Measurements from ENCODE around the gene KLF7. TPM values are rescaled to one million over a fixed set of nuclear protein-coding genes. Genes with fewer than 3 reads are reported as not detected.
A peak's percentile ranks its signal among the peaks of the same experiment; 100 is the strongest.

Gene KLF7
- total RNA-seq, 1 donor, result 31.1 TPM

DNA sequence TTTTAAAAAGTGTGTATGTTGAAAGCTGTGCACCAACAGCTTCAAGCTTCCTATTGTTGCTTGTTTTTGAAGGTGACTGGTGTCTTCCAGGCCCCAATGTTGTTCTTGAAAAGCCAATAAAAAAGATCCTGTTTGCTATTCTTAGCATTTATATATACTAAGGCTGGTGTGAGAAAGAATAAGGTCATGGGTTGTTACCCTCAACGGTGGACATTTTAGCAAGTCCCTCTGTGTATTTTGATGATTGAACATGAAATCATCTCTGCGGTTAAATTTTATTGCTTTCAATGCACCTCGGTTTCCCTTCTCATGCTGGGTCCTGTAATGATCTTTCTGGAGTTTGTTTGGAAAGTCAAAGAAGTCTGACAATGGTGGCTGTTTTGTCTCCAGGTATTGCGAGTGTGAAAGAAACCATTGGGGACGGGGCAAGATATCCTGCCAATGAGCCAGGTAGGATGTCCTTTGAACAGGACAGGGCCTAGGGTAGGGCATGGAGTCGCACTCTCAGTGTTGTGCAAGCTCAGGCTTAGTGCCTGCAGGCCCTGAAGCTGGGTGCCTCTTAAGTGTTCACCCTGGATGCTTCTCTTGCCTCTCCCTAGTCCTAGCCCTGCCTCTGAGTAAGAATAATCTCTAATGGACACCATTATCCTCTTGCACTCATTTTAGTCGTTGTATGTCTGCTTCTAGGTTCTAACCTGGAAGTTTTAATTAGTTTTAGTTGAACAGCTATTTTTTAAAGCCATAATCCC, 16.0 kb upstream of the KLF7 start:
- Histone ChIP-seq H3K9me3 (ENCODE audit: low read depth, low read length) (no peaks in the 10 kb centered on the region), H3K36me3 (ENCODE audit: insufficient read depth, low read length) (no peaks in the 10 kb centered on the region), H3K27me3 (ENCODE audit: insufficient read depth, low read length) (no peaks in the 10 kb centered on the region), H4K20me1 (ENCODE audit: insufficient read depth, low read length) (no peaks in the 10 kb centered on the region), H3K4me3 (ENCODE audit: insufficient read depth, low read length) (no peak overlapping the region), H3K27ac (ENCODE audit: low read depth, low read length) (peak overlapping the region; percentile 85), H2AFZ (ENCODE audit: low read length) (no peak overlapping the region), H3K79me2 (ENCODE audit: insufficient read depth, low read length) (no peaks in the 10 kb centered on the region), H3K4me2 (ENCODE audit: insufficient read depth, low read length) (peak overlapping the region; percentile 64), H3K4me1 (ENCODE audit: insufficient read depth, low read length) (peaks cover 48% of the 10 kb centered on the region)
- DNase-seq (ENCODE audit: insufficient read length, low spot score, missing footprints), result peak; percentile 13
- TF ChIP-seq CTCF (IDR thresholded peaks at IDR 0.05; ENCODE audit: extremely low read depth, low read depth, low read length), result no peak

- Histone ChIP-seq H3K27ac (ENCODE audit: low read depth, low read length) (peak overlapping the region; percentile 54), H2AFZ (ENCODE audit: low read length) (no peak overlapping the region), H4K20me1 (ENCODE audit: insufficient read depth, low read length) (no peaks in the 10 kb centered on the region), H3K36me3 (ENCODE audit: insufficient read depth, low read length) (no peaks in the 10 kb centered on the region), H3K27me3 (ENCODE audit: insufficient read depth, low read length) (no peaks in the 10 kb centered on the region), H3K4me1 (ENCODE audit: insufficient read depth, low read length) (peaks cover 48% of the 10 kb centered on the region), H3K4me3 (ENCODE audit: insufficient read depth, low read length) (no peak overlapping the region), H3K9me3 (ENCODE audit: low read depth, low read length) (no peaks in the 10 kb centered on the region), H3K79me2 (ENCODE audit: insufficient read depth, low read length) (no peaks in the 10 kb centered on the region), H3K4me2 (ENCODE audit: insufficient read depth, low read length) (peak overlapping the region; percentile 34)
- DNase-seq (ENCODE audit: insufficient read length, low spot score, missing footprints), result peak; percentile 80
- no peak for TF ChIP-seq CTCF (IDR thresholded peaks at IDR 0.05; ENCODE audit: extremely low read depth, low read depth, low read length)
These were observed 15.0 kb upstream of the KLF7 start for GRCh38 chr2:207180741-207181140.

DNA sequence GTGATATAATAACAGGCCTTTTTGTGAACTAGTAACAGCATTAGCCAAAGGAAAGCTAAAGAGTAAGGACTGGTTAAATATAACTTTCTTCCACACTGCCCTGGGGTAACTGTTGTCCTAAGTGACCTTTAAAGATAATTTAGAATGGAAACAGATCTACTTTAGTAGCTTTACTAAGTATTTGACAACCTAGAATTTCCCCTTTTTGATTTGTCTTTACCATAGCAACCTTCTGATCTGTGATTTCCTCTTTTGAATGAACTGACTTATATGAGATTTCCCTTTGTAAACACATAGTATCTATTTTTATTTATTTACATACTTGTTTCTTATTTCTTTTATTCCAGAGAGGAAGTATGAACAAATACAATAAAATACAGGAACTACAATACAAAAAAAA, 10.5 kb upstream of the KLF7 start:
- Histone ChIP-seq H3K9me3 (ENCODE audit: low read depth, low read length) (no peaks in the 10 kb centered on the region), H3K79me2 (ENCODE audit: insufficient read depth, low read length) (no peaks in the 10 kb centered on the region), H3K27me3 (ENCODE audit: insufficient read depth, low read length) (no peaks in the 10 kb centered on the region), H3K36me3 (ENCODE audit: insufficient read depth, low read length) (no peaks in the 10 kb centered on the region), H3K4me3 (ENCODE audit: insufficient read depth, low read length) (no peak overlapping the region), H3K4me1 (ENCODE audit: insufficient read depth, low read length) (peaks cover 14% of the 10 kb centered on the region), H3K27ac (ENCODE audit: low read depth, low read length) (no peak overlapping the region), H2AFZ (ENCODE audit: low read length) (no peak overlapping the region), H3K4me2 (ENCODE audit: insufficient read depth, low read length) (no peak overlapping the region), H4K20me1 (ENCODE audit: insufficient read depth, low read length) (no peaks in the 10 kb centered on the region)
- DNase-seq (ENCODE audit: insufficient read length, low spot score, missing footprints), result no peak
- TF ChIP-seq CTCF (IDR thresholded peaks at IDR 0.05; ENCODE audit: extremely low read depth, low read depth, low read length), result no peak

GRCh38 chr2:207173641-207174040, 7.9 kb upstream of the KLF7 start:
- no peak for DNase-seq (ENCODE audit: insufficient read length, low spot score, missing footprints)
- Histone ChIP-seq H3K9me3 (ENCODE audit: low read depth, low read length) (no peaks in the 10 kb centered on the region), H3K4me2 (ENCODE audit: insufficient read depth, low read length) (no peak overlapping the region), H4K20me1 (ENCODE audit: insufficient read depth, low read length) (no peaks in the 10 kb centered on the region), H3K27ac (ENCODE audit: low read depth, low read length) (no peak overlapping the region), H3K36me3 (ENCODE audit: insufficient read depth, low read length) (no peaks in the 10 kb centered on the region), H2AFZ (ENCODE audit: low read length) (no peak overlapping the region), H3K4me1 (ENCODE audit: insufficient read depth, low read length) (no peaks in the 10 kb centered on the region), H3K4me3 (ENCODE audit: insufficient read depth, low read length) (no peak overlapping the region), H3K79me2 (ENCODE audit: insufficient read depth, low read length) (no peaks in the 10 kb centered on the region), H3K27me3 (ENCODE audit: insufficient read depth, low read length) (no peaks in the 10 kb centered on the region)
- TF ChIP-seq CTCF (IDR thresholded peaks at IDR 0.05; ENCODE audit: extremely low read depth, low read depth, low read length), result no peak

All from osteoblast (primary cell).